ENCODE measurements around the gene EHD4.

- TF ChIP-seq TCF12 (IDR thresholded peaks at IDR 0.05) (no peak), CTCF (IDR thresholded peaks at IDR 0.05) (no peak), RFX5 (IDR thresholded peaks at IDR 0.05; ENCODE audit: low read length) (no peak)
These were observed 44.3 kb downstream of the EHD4 start for GRCh38 chr15:41928100-41928499.

All from SK-N-SH (cell line).